ENCODE data around the gene PMPCA.
A peak's percentile ranks its signal among the peaks of the same experiment; 100 is the strongest.

The PMPCA gene

DNA sequence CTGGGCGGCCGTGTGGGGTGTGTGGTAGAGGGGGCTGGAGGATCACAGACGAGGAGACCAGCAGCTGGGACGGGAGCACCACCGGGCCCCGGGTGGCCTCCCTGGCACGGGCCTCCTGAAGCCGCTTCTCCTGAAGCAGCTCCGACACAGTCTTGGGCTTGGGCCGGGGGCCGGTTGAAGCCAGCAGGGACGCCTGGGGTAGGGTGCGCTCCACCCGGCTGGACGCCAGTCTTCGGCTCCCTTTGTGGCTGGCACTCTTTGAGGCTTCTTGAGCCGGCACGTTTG, 31.5 kb upstream of the PMPCA start:
- ATAC-seq (replicated peaks) = no peak
- H3K4me1 Mint-ChIP-seq = peaks cover 0 to 9% of the 10 kb centered on the region in 2 donors
- H3K9me3 Mint-ChIP-seq = no peaks in the 10 kb centered on the region
- H3K27me3 Mint-ChIP-seq = no peaks in the 10 kb centered on the region
- peaks cover 34 to 49% of the 10 kb centered on the region in 2 donors for H3K36me3 Mint-ChIP-seq
- H3K27ac Mint-ChIP-seq = no peak overlapping the region
- DNase-seq = no peak
- H3K4me3 Mint-ChIP-seq = no peak overlapping the region

DNA sequence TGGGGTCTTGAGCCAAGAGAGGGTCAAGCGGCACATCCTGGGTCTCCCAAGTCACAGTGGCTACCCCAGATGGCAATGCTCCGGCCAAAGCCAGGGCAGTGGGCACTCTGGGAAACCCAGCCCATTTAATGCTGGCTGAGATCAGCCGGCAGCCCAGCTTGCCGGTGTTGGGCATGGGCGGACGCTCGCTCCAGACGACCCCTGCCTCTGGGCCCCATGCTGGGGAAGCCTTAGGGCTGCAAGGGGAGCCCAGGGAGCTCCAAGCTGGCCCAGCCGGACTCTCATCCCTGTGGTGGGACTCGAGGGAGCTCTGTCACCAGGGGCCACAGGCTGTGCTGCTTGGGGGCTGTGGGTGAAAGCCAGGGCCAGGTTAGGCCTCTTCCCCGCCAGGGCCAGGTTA, 31.1 kb upstream of the PMPCA start:
- peaks cover 0 to 8% of the 10 kb centered on the region in 2 donors for H3K4me1 Mint-ChIP-seq
- DNase-seq = no peak
- ATAC-seq (replicated peaks) = no peak
- H3K4me3 Mint-ChIP-seq = no peak overlapping the region
- peaks cover 37 to 51% of the 10 kb centered on the region in 2 donors for H3K36me3 Mint-ChIP-seq
- H3K27me3 Mint-ChIP-seq = no peaks in the 10 kb centered on the region
- peak overlapping the region; percentile 3 for H3K27ac Mint-ChIP-seq
- no peaks in the 10 kb centered on the region for H3K9me3 Mint-ChIP-seq

DNA sequence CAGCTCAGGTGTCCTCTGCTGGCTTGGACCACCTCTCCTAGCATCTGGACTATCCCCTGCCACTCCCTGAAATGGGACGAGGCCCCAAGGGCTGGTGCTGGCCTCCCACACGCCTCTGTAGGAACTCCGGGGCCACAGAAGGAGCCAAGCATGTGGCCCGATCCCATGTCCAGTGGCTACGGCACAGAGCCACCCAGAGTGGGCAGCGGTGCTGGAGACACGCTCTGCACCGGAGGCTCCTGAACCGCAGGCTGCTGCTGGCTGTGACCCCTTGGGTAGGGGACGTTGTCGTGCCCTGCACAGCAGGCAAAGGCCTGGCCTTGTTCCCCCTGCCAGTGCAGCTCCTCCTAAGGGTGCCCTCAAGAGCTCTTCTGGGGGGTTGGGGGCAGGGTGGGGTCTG, 30.6 kb upstream of the PMPCA start:
- H3K4me3 Mint-ChIP-seq = no peak overlapping the region
- DNase-seq = no peak
- peak overlapping the region; percentile 3 for H3K27ac Mint-ChIP-seq
- ATAC-seq (replicated peaks) = no peak
- peaks cover 39 to 51% of the 10 kb centered on the region in 2 donors for H3K36me3 Mint-ChIP-seq
- H3K9me3 Mint-ChIP-seq = no peaks in the 10 kb centered on the region
- no peaks in the 10 kb centered on the region for H3K27me3 Mint-ChIP-seq
- peaks cover 0 to 8% of the 10 kb centered on the region in 2 donors for H3K4me1 Mint-ChIP-seq

DNA sequence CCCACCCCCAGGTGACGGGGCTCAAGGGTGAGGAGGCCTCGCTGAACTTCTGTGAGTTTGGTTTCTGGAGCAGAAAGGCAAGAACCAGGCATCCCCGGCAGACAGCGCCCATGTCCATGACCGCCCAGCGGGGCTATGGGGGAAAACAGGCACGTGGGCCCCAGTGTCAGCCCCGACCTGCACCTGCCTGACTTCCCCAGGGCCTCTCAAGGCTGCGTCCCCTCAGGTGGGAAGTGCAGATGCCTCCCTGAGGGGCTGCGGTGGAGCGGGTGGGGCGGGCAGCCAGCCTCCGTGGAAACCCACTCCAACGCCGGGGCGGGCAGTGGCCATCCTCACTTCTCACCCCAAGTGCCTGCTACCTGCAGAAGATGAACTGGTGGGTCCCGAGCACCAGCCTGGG, 30.1 kb upstream of the PMPCA start:
- no peak overlapping the region for H3K4me3 Mint-ChIP-seq

DNA sequence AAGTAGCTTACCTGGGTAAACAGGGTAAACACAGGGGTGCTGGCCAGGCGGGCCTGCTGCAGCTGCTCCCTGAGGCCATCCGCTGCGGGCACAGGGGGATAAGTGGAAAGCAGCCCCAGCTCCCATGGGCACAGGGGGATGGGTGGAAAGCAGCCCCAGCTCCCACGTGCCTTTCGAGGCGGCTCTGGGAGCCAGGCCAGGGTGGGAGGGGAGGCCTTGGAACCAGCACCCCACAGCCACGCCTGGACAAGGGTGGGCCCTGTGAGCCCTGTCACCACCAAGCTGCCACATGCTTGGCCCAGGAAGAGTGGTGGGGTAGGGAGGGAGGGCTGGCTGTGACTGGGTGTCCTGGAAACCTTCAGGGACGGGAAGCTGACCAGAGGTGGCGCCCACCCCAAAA, 29.1 kb upstream of the PMPCA start:
- peaks cover 42 to 54% of the 10 kb centered on the region in 2 donors for H3K36me3 Mint-ChIP-seq
- ATAC-seq (replicated peaks) (no peak), DNase-seq (no peak)
- H3K9me3 Mint-ChIP-seq = no peaks in the 10 kb centered on the region
- peaks cover 0 to 8% of the 10 kb centered on the region in 2 donors for H3K4me1 Mint-ChIP-seq
- H3K27ac Mint-ChIP-seq = no peak overlapping the region
- no peaks in the 10 kb centered on the region for H3K27me3 Mint-ChIP-seq
- no peak overlapping the region for H3K4me3 Mint-ChIP-seq

More for the DNA sequence above, 30.1 kb upstream of the PMPCA start:
- Mint-ChIP-seq H3K9me3 (no peaks in the 10 kb centered on the region), H3K36me3 (peaks cover 39 to 54% of the 10 kb centered on the region in 2 donors), H3K27ac (no peak overlapping the region), H3K27me3 (no peaks in the 10 kb centered on the region), H3K4me1 (peaks cover 0 to 8% of the 10 kb centered on the region in 2 donors)
- ATAC-seq (replicated peaks) (no peak), DNase-seq (no peak)

DNA sequence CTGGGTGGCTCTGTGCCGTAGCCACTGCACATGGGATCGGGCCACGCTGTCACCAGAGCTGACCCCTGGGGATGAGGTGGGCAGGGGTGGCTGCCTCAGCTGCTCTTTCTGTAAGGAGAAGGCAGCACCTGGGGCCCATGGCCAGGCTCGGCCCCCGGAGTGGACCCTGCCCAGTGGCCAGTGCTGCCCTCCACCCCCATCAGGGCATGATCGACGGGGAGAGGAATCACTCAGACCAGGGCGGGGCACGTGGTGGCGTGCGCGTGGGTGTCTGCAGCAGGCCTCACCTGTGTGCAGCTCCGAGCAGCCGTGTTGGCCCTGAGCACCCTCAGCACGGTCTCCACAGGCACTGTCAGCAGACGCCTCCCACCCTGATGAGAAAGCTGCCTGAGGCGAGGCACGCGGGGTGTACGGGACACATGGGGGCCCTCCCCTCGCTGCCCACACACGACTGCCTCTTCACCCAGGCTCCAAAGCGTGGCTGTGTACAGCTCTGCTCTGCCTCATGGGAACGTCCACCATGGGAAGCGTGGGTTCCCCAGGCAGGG, 28.4 kb upstream of the PMPCA start:
- Mint-ChIP-seq H3K4me1 (peaks cover 0 to 5% of the 10 kb centered on the region in 2 donors), H3K27ac (no peak overlapping the region), H3K36me3 (peaks cover 41 to 53% of the 10 kb centered on the region in 2 donors), H3K9me3 (no peaks in the 10 kb centered on the region), H3K27me3 (no peaks in the 10 kb centered on the region), H3K4me3 (no peak overlapping the region)
- no peak for DNase-seq
- ATAC-seq (replicated peaks) = no peak

DNA sequence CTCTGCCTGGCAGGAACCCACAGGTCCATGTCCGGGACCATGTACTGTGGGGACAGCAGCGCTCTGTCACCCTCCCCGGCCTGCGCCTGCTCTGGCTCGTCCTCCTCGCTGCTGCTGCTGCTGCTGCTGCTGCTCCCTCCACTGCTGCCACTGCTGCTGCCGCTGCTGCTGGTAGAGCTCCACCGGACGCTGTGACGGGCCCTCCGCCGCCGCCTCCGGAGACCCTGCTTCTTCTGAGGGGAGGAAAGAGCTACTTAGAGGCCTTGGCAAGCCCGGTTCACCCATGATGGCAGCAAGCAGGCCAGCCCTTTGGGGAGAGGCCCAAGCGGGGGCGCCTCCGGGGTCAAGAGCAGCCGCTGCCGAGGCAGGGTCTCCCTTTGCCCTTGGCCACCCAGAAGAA, 27.0 kb upstream of the PMPCA start:
- H3K36me3 Mint-ChIP-seq = peaks cover 46 to 56% of the 10 kb centered on the region in 2 donors

DNA sequence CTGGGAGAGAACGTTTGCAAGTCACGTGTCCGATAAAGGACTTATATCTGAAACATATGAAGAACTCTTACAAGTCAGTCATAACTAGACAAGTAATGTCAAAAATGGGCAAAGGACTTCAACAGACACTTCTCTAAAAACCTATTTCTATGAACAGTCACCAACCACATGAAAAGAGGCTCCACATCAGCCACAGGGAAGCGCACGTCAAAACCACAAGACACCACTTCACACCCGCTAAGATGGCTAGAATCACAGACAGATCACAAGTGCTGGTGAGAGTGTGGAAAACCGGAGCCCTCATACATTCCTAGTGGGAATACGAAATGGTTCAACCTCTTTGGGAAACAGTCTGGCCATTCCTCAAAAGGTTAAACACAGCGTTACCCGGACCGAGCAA, 25.4 kb upstream of the PMPCA start:
- DNase-seq (no peak), ATAC-seq (replicated peaks) (no peak)
- peaks cover 60 to 69% of the 10 kb centered on the region in 2 donors for H3K36me3 Mint-ChIP-seq
- H3K27me3 Mint-ChIP-seq = no peaks in the 10 kb centered on the region
- peaks cover 0 to 1% of the 10 kb centered on the region in 2 donors for H3K4me1 Mint-ChIP-seq
- H3K4me3 Mint-ChIP-seq = no peak overlapping the region
- no peaks in the 10 kb centered on the region for H3K9me3 Mint-ChIP-seq
- no peak overlapping the region for H3K27ac Mint-ChIP-seq

More for the DNA sequence above, 27.0 kb upstream of the PMPCA start:
- Mint-ChIP-seq H3K4me1 (peaks cover 0 to 1% of the 10 kb centered on the region in 2 donors), H3K27me3 (no peaks in the 10 kb centered on the region), H3K4me3 (no peak overlapping the region), H3K27ac (peak overlapping the region; percentile 75), H3K9me3 (no peaks in the 10 kb centered on the region)
- DNase-seq = no peak
- no peak for ATAC-seq (replicated peaks)

DNA sequence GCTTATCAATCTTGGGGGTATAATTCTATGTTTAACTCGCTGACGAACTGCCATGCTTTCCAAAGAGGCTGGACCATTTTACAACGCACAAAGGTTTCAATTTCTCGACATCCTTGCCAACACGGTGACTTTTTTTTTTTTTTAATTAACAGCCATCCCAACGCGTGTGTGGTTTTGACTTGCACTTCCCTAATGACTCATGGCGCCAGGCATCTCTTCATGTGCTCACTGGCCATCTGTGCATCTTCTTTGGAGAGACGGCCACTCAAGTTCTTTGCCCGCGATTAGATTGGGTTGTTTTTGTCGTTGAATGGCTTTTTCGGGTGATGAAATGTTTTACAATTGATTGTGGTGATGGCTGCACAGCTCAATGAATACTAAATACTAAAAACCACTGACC, 24.4 kb upstream of the PMPCA start:
- H3K4me3 Mint-ChIP-seq = no peak overlapping the region

DNA sequence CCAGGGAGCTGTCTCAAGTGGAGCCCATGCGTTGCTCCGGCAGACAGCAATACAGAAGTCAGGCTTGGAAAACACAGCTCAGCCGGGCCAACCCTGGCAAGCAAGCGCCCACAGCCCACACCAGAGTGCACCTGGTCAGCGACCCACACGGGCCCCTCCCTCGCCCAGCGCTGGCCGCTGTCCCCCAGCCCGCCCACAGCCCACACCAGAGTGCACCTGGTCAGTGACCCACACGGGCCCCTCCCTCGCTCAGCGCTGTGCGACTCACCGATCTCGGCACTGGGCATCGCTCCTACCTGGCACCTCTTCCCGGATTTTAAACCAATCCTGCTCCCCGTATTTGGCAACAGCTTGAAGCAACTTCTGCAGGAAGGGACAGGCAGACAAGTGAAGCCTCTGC, 23.2 kb upstream of the PMPCA start:
- H3K36me3 Mint-ChIP-seq = peaks cover 66 to 80% of the 10 kb centered on the region in 2 donors
- no peak for ATAC-seq (replicated peaks)

More for the DNA sequence above, 24.4 kb upstream of the PMPCA start:
- Mint-ChIP-seq H3K36me3 (peaks cover 63 to 73% of the 10 kb centered on the region in 2 donors), H3K27me3 (no peaks in the 10 kb centered on the region), H3K9me3 (no peaks in the 10 kb centered on the region), H3K4me1 (peaks cover 0 to 1% of the 10 kb centered on the region in 2 donors), H3K27ac (no peak overlapping the region)
- ATAC-seq (replicated peaks) (no peak), DNase-seq (no peak)

DNA sequence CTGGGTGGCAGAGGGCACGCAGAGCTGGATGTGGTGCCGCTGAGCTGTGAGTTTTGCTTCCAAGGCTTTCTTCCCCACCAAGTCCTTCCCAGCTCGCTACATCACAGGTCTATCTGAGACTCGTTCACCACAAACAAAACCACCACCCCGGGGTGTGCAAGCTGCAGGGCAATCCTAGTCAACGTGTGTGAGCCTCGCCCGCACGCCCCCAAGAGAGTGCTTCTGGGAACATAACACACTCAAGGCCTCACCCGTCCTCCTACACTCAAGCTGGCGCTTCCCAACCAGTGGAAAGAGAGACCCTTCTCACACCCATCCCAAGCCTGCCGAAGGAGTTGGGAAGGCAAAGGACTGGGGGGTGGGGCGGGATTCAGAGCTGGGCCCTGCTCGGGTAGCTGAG, 21.1 kb upstream of the PMPCA start:
- peaks cover 54 to 73% of the 10 kb centered on the region in 2 donors for H3K36me3 Mint-ChIP-seq
- ATAC-seq (replicated peaks) = no peak
- DNase-seq = no peak
- peaks cover 0 to 1% of the 10 kb centered on the region in 2 donors for H3K4me1 Mint-ChIP-seq
- H3K9me3 Mint-ChIP-seq = no peaks in the 10 kb centered on the region
- H3K27me3 Mint-ChIP-seq = no peaks in the 10 kb centered on the region
- no peak overlapping the region for H3K27ac Mint-ChIP-seq
- H3K4me3 Mint-ChIP-seq = no peak overlapping the region

More for the DNA sequence above, 23.2 kb upstream of the PMPCA start:
- peaks cover 0 to 1% of the 10 kb centered on the region in 2 donors for H3K4me1 Mint-ChIP-seq
- no peak overlapping the region for H3K4me3 Mint-ChIP-seq
- H3K27me3 Mint-ChIP-seq = no peaks in the 10 kb centered on the region
- no peak for DNase-seq
- no peaks in the 10 kb centered on the region for H3K9me3 Mint-ChIP-seq
- H3K27ac Mint-ChIP-seq = no peak overlapping the region

DNA sequence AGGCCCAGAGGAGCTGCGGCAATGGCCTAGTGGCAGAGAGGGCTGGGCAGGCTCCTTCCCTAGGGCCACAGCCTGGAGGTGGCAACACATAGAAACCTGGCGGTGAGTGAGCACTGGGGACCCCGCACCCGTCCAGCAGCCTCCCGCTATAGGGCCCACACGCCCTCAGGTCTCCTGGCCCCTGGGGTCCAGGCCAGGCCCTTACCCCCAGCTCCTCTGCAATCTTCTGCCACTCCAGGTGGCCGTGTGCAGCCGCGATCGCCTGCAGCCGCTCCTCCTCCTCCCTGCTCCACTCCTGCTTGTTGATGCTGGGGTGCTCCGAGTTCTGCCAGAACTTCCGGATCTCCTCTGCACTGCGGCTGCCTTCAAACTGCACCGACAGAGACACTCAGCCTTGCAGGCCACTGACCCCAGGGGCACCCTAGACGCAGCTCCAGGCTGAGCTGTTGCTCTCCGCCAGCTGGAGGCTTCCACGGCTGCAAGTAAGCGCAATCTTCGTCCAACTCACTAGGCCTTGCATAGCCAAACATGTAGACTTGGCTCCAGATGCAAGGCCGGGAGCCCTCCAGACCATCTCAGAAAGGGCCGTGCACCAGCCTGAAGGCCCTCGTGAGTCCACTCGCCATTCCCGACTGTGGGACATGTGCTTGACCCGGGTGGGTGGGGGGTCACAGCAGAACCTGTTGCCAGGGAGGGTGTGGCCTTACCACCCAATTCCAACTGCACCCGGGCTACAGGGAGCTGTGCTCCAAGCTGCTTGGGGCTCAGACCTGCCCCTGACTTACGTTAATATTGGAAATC, 18.5 kb upstream of the PMPCA start:
- H3K9me3 Mint-ChIP-seq = no peaks in the 10 kb centered on the region
- DNase-seq (no peak), ATAC-seq (replicated peaks) (no peak)
- no peak overlapping the region for H3K4me3 Mint-ChIP-seq
- peaks cover 2 to 3% of the 10 kb centered on the region in 2 donors for H3K4me1 Mint-ChIP-seq
- H3K36me3 Mint-ChIP-seq = peaks cover 46 to 74% of the 10 kb centered on the region in 2 donors
- no peak overlapping the region for H3K27ac Mint-ChIP-seq
- H3K27me3 Mint-ChIP-seq = no peaks in the 10 kb centered on the region

DNA sequence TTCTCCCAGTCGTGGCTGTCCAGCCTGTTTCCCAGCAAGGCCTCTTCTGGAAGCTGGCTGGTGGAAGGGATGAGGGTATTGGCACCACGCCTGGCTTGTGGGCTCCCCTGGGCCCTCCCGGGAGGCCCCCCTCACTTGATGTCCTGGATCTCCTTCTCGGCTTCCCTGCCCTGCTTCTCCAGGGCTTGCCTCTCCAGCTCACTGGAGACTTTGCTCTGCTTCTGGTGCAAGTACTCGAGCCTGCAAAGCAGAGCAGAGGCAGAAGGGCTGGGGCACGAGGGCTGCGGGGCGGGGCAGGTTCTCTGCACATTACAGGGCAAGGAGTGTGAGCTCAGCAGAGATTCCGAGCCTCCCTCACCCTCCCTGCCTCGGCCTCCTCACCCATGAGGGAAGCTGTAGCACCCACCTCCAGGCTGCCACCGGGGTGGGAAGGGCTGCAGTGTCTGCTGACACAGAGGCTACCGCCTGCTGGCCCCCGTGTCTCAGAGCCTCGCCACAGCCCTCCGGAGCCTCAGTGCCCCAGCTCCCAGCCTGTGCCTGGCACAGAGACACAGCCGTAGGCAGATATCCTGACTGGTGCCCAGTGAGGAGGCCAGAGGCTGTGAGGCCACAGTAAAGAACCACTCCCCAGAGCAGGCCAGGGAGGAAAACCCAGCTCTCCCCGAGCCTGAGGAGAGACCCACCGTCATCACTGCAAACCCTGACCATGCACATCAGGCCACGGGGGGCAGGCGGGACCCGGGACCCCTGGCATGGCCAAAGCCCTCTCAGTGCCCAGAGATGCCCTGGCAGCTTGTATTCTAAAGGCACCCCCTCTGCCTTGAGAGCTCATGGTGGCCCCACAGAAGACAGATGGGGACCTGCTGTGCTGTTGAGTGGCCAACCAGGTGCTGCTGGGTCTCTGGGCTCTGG, 17.7 kb upstream of the PMPCA start:
- Mint-ChIP-seq H3K9me3 (no peaks in the 10 kb centered on the region), H3K27me3 (no peaks in the 10 kb centered on the region), H3K4me1 (peaks cover 2 to 7% of the 10 kb centered on the region in 2 donors), H3K36me3 (peaks cover 45 to 70% of the 10 kb centered on the region in 2 donors), H3K27ac (no peak overlapping the region), H3K4me3 (no peak overlapping the region)
- DNase-seq (no peak), ATAC-seq (replicated peaks) (no peak)

DNA sequence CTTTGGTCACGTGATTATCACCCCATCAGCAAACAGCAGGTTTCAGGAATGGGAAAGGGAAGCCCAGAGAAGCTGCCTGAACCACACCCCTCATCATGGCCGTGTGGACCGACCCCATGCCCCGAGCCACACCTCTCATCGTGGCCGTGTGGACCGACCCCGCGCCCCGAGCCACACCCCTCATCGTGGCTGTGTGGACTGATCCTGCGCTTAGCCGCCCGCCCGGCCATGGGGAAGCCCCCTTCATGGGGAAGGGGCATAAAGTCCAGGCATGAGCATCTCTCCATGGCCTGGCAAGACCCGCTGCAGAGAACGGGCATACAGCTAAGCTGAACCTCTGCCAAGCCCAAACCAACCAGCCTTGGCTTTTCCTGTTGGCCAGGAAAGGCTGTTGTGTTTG, 16.9 kb upstream of the PMPCA start:
- ATAC-seq (replicated peaks) = no peak
- Mint-ChIP-seq H3K36me3 (peaks cover 41 to 71% of the 10 kb centered on the region in 2 donors), H3K4me1 (peaks cover 5 to 12% of the 10 kb centered on the region in 2 donors), H3K9me3 (no peaks in the 10 kb centered on the region), H3K27me3 (no peaks in the 10 kb centered on the region), H3K4me3 (no peak overlapping the region), H3K27ac (no peak overlapping the region)
- no peak for DNase-seq
